ENCODE measurements around the gene RGS7. TPM values are rescaled to one million over a fixed set of nuclear protein-coding genes. Genes with fewer than 3 reads are reported as not detected.

Gene RGS7
- polyA plus RNA-seq, 2 of the 4 experiments (the other 2 are of a cell fraction): 0.08 TPM; not detected in 1

GRCh38 chr1:240909701-240910457, 447.1 kb downstream of the RGS7 start:
- Histone ChIP-seq H3K4me1 (no peaks in the 10 kb centered on the region), H3K4me3 (no peak overlapping the region), H3K27ac (no peak overlapping the region), H3K4me2 (no peak overlapping the region), H3K9me3 (no peaks in the 10 kb centered on the region)
- 50% methylated on average over 12 of the region's 12 CpGs for WGBS (ENCODE audit: missing lambda C conversion rate)
- no peak for ATAC-seq
- DNase-seq (ENCODE audit: low read depth in 1 of 2, low spot score in 1 of 2): no peak
- no peak for FAIRE-seq
- ChIA-PET CTCF (no interaction called here), POLR2A (no interaction called here)
- no peak for TF ChIP-seq POLR2A (IDR thresholded peaks at IDR 0.05; ENCODE audit: low read length)
- no peak for TF ChIP-seq RFX5 (IDR thresholded peaks at IDR 0.05)
- TF ChIP-seq, protein P1, sequence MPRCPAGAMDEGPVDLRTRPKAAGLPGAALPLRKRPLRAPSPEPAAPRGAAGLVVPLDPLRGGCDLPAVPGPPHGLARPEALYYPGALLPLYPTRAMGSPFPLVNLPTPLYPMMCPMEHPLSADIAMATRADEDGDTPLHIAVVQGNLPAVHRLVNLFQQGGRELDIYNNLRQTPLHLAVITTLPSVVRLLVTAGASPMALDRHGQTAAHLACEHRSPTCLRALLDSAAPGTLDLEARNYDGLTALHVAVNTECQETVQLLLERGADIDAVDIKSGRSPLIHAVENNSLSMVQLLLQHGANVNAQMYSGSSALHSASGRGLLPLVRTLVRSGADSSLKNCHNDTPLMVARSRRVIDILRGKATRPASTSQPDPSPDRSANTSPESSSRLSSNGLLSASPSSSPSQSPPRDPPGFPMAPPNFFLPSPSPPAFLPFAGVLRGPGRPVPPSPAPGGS (IDR thresholded peaks at IDR 0.05): no peak
- TF ChIP-seq SMC3 (IDR thresholded peaks at IDR 0.05): no peak
- TF ChIP-seq POLR2AphosphoS2 (conservative IDR thresholded peaks at IDR 0.05; ENCODE audit: low read length): no peak
- TF ChIP-seq FOSL2 (IDR thresholded peaks at IDR 0.05): no peak
- no peak for TF ChIP-seq FOSL2 (CRISPR knock-in tag; IDR thresholded peaks at IDR 0.05)
- no peak for TF ChIP-seq NPAS2 (CRISPR knock-in tag; IDR thresholded peaks at IDR 0.05; ENCODE audit: borderline replicate concordance)
- no peak for TF ChIP-seq BHLHE40 (IDR thresholded peaks at IDR 0.05; ENCODE audit: low read depth, low read length)
- TF ChIP-seq ATOH8 (CRISPR knock-in tag; IDR thresholded peaks at IDR 0.05; ENCODE audit: low read depth): no peak
- no peak for TF ChIP-seq RCOR1 (IDR thresholded peaks at IDR 0.05; ENCODE audit: low read depth, low read length)
- no peak for TF ChIP-seq PBX3 (IDR thresholded peaks at IDR 0.05)
- no peak for TF ChIP-seq RAD21 (conservative IDR thresholded peaks at IDR 0.05 in 1 of 2, IDR thresholded peaks at IDR 0.05 in 1 of 2)
- TF ChIP-seq FOSB (CRISPR knock-in tag; IDR thresholded peaks at IDR 0.05): no peak
- no peak for TF ChIP-seq NR3C1 (IDR thresholded peaks at IDR 0.05)
- TF ChIP-seq, protein P2, sequence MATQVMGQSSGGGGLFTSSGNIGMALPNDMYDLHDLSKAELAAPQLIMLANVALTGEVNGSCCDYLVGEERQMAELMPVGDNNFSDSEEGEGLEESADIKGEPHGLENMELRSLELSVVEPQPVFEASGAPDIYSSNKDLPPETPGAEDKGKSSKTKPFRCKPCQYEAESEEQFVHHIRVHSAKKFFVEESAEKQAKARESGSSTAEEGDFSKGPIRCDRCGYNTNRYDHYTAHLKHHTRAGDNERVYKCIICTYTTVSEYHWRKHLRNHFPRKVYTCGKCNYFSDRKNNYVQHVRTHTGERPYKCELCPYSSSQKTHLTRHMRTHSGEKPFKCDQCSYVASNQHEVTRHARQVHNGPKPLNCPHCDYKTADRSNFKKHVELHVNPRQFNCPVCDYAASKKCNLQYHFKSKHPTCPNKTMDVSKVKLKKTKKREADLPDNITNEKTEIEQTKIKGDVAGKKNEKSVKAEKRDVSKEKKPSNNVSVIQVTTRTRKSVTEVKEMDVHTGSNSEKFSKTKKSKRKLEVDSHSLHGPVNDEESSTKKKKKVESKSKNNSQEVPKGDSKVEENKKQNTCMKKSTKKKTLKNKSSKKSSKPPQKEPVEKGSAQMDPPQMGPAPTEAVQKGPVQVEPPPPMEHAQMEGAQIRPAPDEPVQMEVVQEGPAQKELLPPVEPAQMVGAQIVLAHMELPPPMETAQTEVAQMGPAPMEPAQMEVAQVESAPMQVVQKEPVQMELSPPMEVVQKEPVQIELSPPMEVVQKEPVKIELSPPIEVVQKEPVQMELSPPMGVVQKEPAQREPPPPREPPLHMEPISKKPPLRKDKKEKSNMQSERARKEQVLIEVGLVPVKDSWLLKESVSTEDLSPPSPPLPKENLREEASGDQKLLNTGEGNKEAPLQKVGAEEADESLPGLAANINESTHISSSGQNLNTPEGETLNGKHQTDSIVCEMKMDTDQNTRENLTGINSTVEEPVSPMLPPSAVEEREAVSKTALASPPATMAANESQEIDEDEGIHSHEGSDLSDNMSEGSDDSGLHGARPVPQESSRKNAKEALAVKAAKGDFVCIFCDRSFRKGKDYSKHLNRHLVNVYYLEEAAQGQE (IDR thresholded peaks at IDR 0.05): no peak
- TF ChIP-seq, protein P3, sequence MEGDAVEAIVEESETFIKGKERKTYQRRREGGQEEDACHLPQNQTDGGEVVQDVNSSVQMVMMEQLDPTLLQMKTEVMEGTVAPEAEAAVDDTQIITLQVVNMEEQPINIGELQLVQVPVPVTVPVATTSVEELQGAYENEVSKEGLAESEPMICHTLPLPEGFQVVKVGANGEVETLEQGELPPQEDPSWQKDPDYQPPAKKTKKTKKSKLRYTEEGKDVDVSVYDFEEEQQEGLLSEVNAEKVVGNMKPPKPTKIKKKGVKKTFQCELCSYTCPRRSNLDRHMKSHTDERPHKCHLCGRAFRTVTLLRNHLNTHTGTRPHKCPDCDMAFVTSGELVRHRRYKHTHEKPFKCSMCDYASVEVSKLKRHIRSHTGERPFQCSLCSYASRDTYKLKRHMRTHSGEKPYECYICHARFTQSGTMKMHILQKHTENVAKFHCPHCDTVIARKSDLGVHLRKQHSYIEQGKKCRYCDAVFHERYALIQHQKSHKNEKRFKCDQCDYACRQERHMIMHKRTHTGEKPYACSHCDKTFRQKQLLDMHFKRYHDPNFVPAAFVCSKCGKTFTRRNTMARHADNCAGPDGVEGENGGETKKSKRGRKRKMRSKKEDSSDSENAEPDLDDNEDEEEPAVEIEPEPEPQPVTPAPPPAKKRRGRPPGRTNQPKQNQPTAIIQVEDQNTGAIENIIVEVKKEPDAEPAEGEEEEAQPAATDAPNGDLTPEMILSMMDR (IDR thresholded peaks at IDR 0.05): no peak
- TF ChIP-seq ZFP36 (IDR thresholded peaks at IDR 0.05; ENCODE audit: borderline replicate concordance, partially characterized antibody): no peak
